Measurements from ENCODE around the gene PRTFDC1.

Gene PRTFDC1

GRCh38 chr10:24984906-24985305, 32.5 kb upstream of the PRTFDC1 start:
- FAIRE-seq (no peak), DNase-seq (ENCODE audit: insufficient read length, low spot score) (no peak)
- TF ChIP-seq POLR2AphosphoS5 (IDR thresholded peaks at IDR 0.05; ENCODE audit: low read depth, low read length) = no peak
- TF ChIP-seq POLR2A (IDR thresholded peaks at IDR 0.05; ENCODE audit: low read depth, low read length) = no peak
- no peak for TF ChIP-seq PAX5 (IDR thresholded peaks at IDR 0.05; ENCODE audit: insufficient read depth, low read length, severe bottlenecking)
- no peak for TF ChIP-seq TAF1 (IDR thresholded peaks at IDR 0.05; ENCODE audit: low read depth, low read length)
- TF ChIP-seq POU2F2 (IDR thresholded peaks at IDR 0.05; ENCODE audit: low read depth, low read length) = no peak
- no peak for TF ChIP-seq SPI1 (IDR thresholded peaks at IDR 0.05; ENCODE audit: low read depth, low read length)

GRCh38 chr10:24983946-24984345, 31.5 kb upstream of the PRTFDC1 start:
- FAIRE-seq (no peak), DNase-seq (ENCODE audit: insufficient read length, low spot score) (no peak)
- no peak for TF ChIP-seq POU2F2 (IDR thresholded peaks at IDR 0.05; ENCODE audit: low read depth, low read length)
- no peak for TF ChIP-seq TAF1 (IDR thresholded peaks at IDR 0.05; ENCODE audit: low read depth, low read length)
- TF ChIP-seq PAX5 (IDR thresholded peaks at IDR 0.05; ENCODE audit: insufficient read depth, low read length, severe bottlenecking) = no peak
- no peak for TF ChIP-seq SPI1 (IDR thresholded peaks at IDR 0.05; ENCODE audit: low read depth, low read length)
- no peak for TF ChIP-seq POLR2AphosphoS5 (IDR thresholded peaks at IDR 0.05; ENCODE audit: low read depth, low read length)

GRCh38 chr10:24983130-24983529, 30.7 kb upstream of the PRTFDC1 start:
- FAIRE-seq = no peak
- no peak for DNase-seq (ENCODE audit: insufficient read length, low spot score)
- no peak for TF ChIP-seq POLR2A (IDR thresholded peaks at IDR 0.05; ENCODE audit: low read depth, low read length)
- no peak for TF ChIP-seq SPI1 (IDR thresholded peaks at IDR 0.05; ENCODE audit: low read depth, low read length)
- no peak for TF ChIP-seq TAF1 (IDR thresholded peaks at IDR 0.05; ENCODE audit: low read depth, low read length)
- TF ChIP-seq POU2F2 (IDR thresholded peaks at IDR 0.05; ENCODE audit: low read depth, low read length) = no peak
- TF ChIP-seq POLR2AphosphoS5 (IDR thresholded peaks at IDR 0.05; ENCODE audit: low read depth, low read length) = no peak
- no peak for TF ChIP-seq PAX5 (IDR thresholded peaks at IDR 0.05; ENCODE audit: insufficient read depth, low read length, severe bottlenecking)

- FAIRE-seq (no peak), DNase-seq (ENCODE audit: insufficient read length, low spot score) (no peak)
- no peak for TF ChIP-seq SPI1 (IDR thresholded peaks at IDR 0.05; ENCODE audit: low read depth, low read length)
- TF ChIP-seq TAF1 (IDR thresholded peaks at IDR 0.05; ENCODE audit: low read depth, low read length) = no peak
- TF ChIP-seq POLR2AphosphoS5 (IDR thresholded peaks at IDR 0.05; ENCODE audit: low read depth, low read length) = no peak
Observed at GRCh38 chr10:24982319-24983112, 30.1 kb upstream of the PRTFDC1 start.

- no peak for FAIRE-seq
- no peak for DNase-seq (ENCODE audit: insufficient read length, low spot score)
- no peak for TF ChIP-seq POU2F2 (IDR thresholded peaks at IDR 0.05; ENCODE audit: low read depth, low read length)
- no peak for TF ChIP-seq TAF1 (IDR thresholded peaks at IDR 0.05; ENCODE audit: low read depth, low read length)
- TF ChIP-seq SPI1 (IDR thresholded peaks at IDR 0.05; ENCODE audit: low read depth, low read length) = no peak
- no peak for TF ChIP-seq POLR2A (IDR thresholded peaks at IDR 0.05; ENCODE audit: low read depth, low read length)
- no peak for TF ChIP-seq PAX5 (IDR thresholded peaks at IDR 0.05; ENCODE audit: insufficient read depth, low read length, severe bottlenecking)
- no peak for TF ChIP-seq POLR2AphosphoS5 (IDR thresholded peaks at IDR 0.05; ENCODE audit: low read depth, low read length)
Observed at GRCh38 chr10:24981161-24981710, 28.8 kb upstream of the PRTFDC1 start.

GRCh38 chr10:24979685-24980084, 27.3 kb upstream of the PRTFDC1 start:
- DNase-seq (ENCODE audit: insufficient read length, low spot score) (no peak), FAIRE-seq (no peak)
- TF ChIP-seq SPI1 (IDR thresholded peaks at IDR 0.05; ENCODE audit: low read depth, low read length) = no peak
- TF ChIP-seq TAF1 (IDR thresholded peaks at IDR 0.05; ENCODE audit: low read depth, low read length) = no peak
- TF ChIP-seq POU2F2 (IDR thresholded peaks at IDR 0.05; ENCODE audit: low read depth, low read length) = no peak
- TF ChIP-seq POLR2A (IDR thresholded peaks at IDR 0.05; ENCODE audit: low read depth, low read length) = no peak
- no peak for TF ChIP-seq POLR2AphosphoS5 (IDR thresholded peaks at IDR 0.05; ENCODE audit: low read depth, low read length)
- no peak for TF ChIP-seq PAX5 (IDR thresholded peaks at IDR 0.05; ENCODE audit: insufficient read depth, low read length, severe bottlenecking)

GRCh38 chr10:24974976-24975375, 22.6 kb upstream of the PRTFDC1 start:
- FAIRE-seq = no peak
- TF ChIP-seq PAX5 (IDR thresholded peaks at IDR 0.05; ENCODE audit: insufficient read depth, low read length, severe bottlenecking) (no peak), TAF1 (IDR thresholded peaks at IDR 0.05; ENCODE audit: low read depth, low read length) (no peak), POLR2A (IDR thresholded peaks at IDR 0.05; ENCODE audit: low read depth, low read length) (no peak), POLR2AphosphoS5 (IDR thresholded peaks at IDR 0.05; ENCODE audit: low read depth, low read length) (no peak), POU2F2 (IDR thresholded peaks at IDR 0.05; ENCODE audit: low read depth, low read length) (no peak), SPI1 (IDR thresholded peaks at IDR 0.05; ENCODE audit: low read depth, low read length) (no peak)
- DNase-seq (ENCODE audit: insufficient read length, low spot score) = no peak

- DNase-seq (ENCODE audit: insufficient read length, low spot score) (no peak), FAIRE-seq (no peak)
- TF ChIP-seq POU2F2 (IDR thresholded peaks at IDR 0.05; ENCODE audit: low read depth, low read length) = no peak
- TF ChIP-seq POLR2A (IDR thresholded peaks at IDR 0.05; ENCODE audit: low read depth, low read length) = no peak
- no peak for TF ChIP-seq POLR2AphosphoS5 (IDR thresholded peaks at IDR 0.05; ENCODE audit: low read depth, low read length)
- no peak for TF ChIP-seq TAF1 (IDR thresholded peaks at IDR 0.05; ENCODE audit: low read depth, low read length)
- no peak for TF ChIP-seq SPI1 (IDR thresholded peaks at IDR 0.05; ENCODE audit: low read depth, low read length)
- TF ChIP-seq PAX5 (IDR thresholded peaks at IDR 0.05; ENCODE audit: insufficient read depth, low read length, severe bottlenecking) = no peak
Observed at GRCh38 chr10:24973163-24973562, 20.8 kb upstream of the PRTFDC1 start.

GRCh38 chr10:24971374-24971773, 19.0 kb upstream of the PRTFDC1 start:
- TF ChIP-seq SPI1 (IDR thresholded peaks at IDR 0.05; ENCODE audit: low read depth, low read length) = no peak
- no peak for TF ChIP-seq POLR2A (IDR thresholded peaks at IDR 0.05; ENCODE audit: low read depth, low read length)
- TF ChIP-seq TAF1 (IDR thresholded peaks at IDR 0.05; ENCODE audit: low read depth, low read length) = no peak
- no peak for TF ChIP-seq POLR2AphosphoS5 (IDR thresholded peaks at IDR 0.05; ENCODE audit: low read depth, low read length)
- no peak for TF ChIP-seq POU2F2 (IDR thresholded peaks at IDR 0.05; ENCODE audit: low read depth, low read length)
- TF ChIP-seq PAX5 (IDR thresholded peaks at IDR 0.05; ENCODE audit: insufficient read depth, low read length, severe bottlenecking) = no peak
- FAIRE-seq (no peak), DNase-seq (ENCODE audit: insufficient read length, low spot score) (no peak)
